K562 (cell line): ENCODE data around the gene C17orf50. TPM values are rescaled to one million over a fixed set of nuclear protein-coding genes. Genes with fewer than 3 reads are reported as not detected.

Experiments used
- REST ChIP-seq, 2 experiments: fragments of 450-650 bp; formaldehyde crosslinking in 1 of 2; IDR thresholded peaks; 2 replicates each; pipeline versions ENCODE4 v1.4.0 to v1.6.1; 2014 to 2020; ENCODE audit warnings: mild to moderate bottlenecking in 2 of 2, borderline replicate concordance in 1 of 2, low read depth in 1 of 2
- polyA plus RNA-seq, 8 experiments: library from polyadenylated mRNA; depleted of rRNA in 4 of 8; stranded (reverse) in 5 of 8; unstranded in 3 of 8; fragments of >200 nt; fragmentation: Nextera tagmentation in 2 of 8; fragmentation: Illumina TruSeq in 1 of 8; extraction: Ambion mirVana in 2 of 8; extraction: Trizol in 1 of 8; gene quantifications; 2 replicates each; pipeline versions ENCODE4 v1.2.1 to v1.2.3, GENCODE V29; 2011 to 2014; ENCODE audit warnings: inconsistent platforms in 1 of 8, missing spikeins in 1 of 8
- total RNA-seq, 7 experiments: library from RNA; depleted of rRNA in 6 of 7; stranded (reverse); fragments of >200 nt in 6 of 7; fragmentation: Illumina TruSeq in 2 of 7; extraction: Trizol in 2 of 7; gene quantifications; 2 replicates each; pipeline versions ENCODE4 v1.2.1 to v1.2.3, GENCODE V29; 2011 to 2021; ENCODE audit warnings: low replicate concordance in 1 of 7

Gene C17orf50
- total and polyA plus RNA-seq, 9 of the 15 experiments (the other 6 are each of a cell fraction or from before 2014, with no cell fraction given): not detected

DNA sequence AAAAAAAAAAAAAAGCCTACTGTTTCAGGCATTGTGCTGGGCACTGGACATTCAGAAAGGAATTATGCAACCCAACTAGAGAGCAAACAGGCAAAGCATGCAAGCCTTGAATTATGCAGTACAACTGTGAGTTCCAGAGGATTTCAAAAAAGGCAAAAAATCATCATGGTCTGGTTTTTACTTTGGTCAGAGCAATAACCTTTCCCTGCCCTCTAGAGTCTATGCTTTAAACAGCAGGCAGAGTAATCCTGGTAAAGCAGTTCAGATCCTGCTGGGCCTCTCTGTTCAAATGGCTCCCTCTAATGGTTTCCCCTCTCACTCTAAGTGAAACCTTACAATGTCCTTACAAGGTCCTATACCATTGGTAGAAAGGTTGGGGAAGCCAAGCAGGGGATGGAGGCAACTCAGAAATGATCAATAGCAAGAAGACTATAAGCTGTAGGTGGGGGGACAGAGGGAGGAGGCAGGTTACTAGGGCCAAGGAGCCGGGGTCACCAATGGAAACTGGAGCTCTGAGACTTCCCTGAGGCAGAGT is 44.0 kb downstream of the C17orf50 start (continued):
- peak; percentile 86 for TF ChIP-seq REST (IDR thresholded peaks at IDR 0.05; ENCODE audit: borderline replicate concordance)
- no peak for TF ChIP-seq REST (CRISPR knock-in tag; IDR thresholded peaks at IDR 0.05; ENCODE audit: low read depth)
